Heart left ventricle (tissue), 16 donors: Measurements from ENCODE around the gene CUL3. TPM values are rescaled to one million over a fixed set of nuclear protein-coding genes. Genes with fewer than 3 reads are reported as not detected.

Experiments used
- ATAC-seq, 4 donors: fragments of 200-7000 bp; cut with Tn5 transposase; one replicate each; pipeline ENCODE4 v1.9.1; 2020 to 2022; ENCODE audit warnings: moderate library complexity in 4 of 4, mild to moderate bottlenecking in 3 of 4, moderate number of reproducible peaks in 1 of 4
- DNase-seq, 5 donors: peaks; one replicate each; pipeline ENCODE4 v3.0.0-alpha.2; 2020
- H3K27ac ChIP-seq, 12 donors: fragments of 200-600 bp; sonication (generic) in 4 of 12; one replicate each; pipeline versions ENCODE4 v1.5.0 to v1.8.0; 2016 to 2022; ENCODE audit warnings: mild to moderate bottlenecking in 2 of 12
- H3K27me3 ChIP-seq, 9 donors: fragments of 200-600 bp; sonication (generic) in 2 of 9; one replicate each; pipeline versions ENCODE4 v1.5.1 to v1.8.0; 2016 to 2022; ENCODE audit warnings: mild to moderate bottlenecking in 3 of 9
- H3K36me3 ChIP-seq, 9 donors: fragments of 200-600 bp; sonication (generic) in 2 of 9; one replicate each; pipeline versions ENCODE4 v1.5.0 to v1.8.0; 2018 to 2022; ENCODE audit warnings: mild to moderate bottlenecking in 2 of 9
- H3K4me1 ChIP-seq, 12 donors: fragments of 200-600 bp; sonication (generic) in 4 of 12; one replicate each; pipeline versions ENCODE4 v1.5.0 to v1.8.0; 2016 to 2022; ENCODE audit warnings: mild to moderate bottlenecking in 3 of 12
- H3K4me3 ChIP-seq, 12 donors: fragments of 200-600 bp; sonication (generic) in 4 of 12; one replicate each; pipeline versions ENCODE4 v1.5.0 to v1.8.0; 2017 to 2022; ENCODE audit warnings: mild to moderate bottlenecking in 9 of 12, moderate library complexity in 4 of 12
- H3K9me3 ChIP-seq, 12 donors: fragments of 200-600 bp; sonication (generic) in 4 of 12; one replicate each; pipeline versions ENCODE4 v1.5.0 to v1.8.0; 2016 to 2022; ENCODE audit warnings: mild to moderate bottlenecking in 1 of 12
- CTCF ChIP-seq, 12 donors: fragments of 200-600 bp; sonication (generic) in 4 of 12; IDR thresholded peaks; one replicate each; pipeline versions ENCODE4 v1.5.0 to v1.8.0; 2018 to 2022; ENCODE audit warnings: antibody characterized with exemption in 12 of 12, mild to moderate bottlenecking in 5 of 12
- POLR2A ChIP-seq, 2 donors: fragments of 450-650 bp; IDR thresholded peaks; one replicate each; pipeline ENCODE4 v1.6.1; 2017; ENCODE audit warnings: antibody characterized with exemption in 2 of 2, mild to moderate bottlenecking in 2 of 2, moderate library complexity in 2 of 2
- WGBS, 4 donors: extraction: QIAGEN DNeasy Blood & Tissue Kit in 2 of 4; methylation state at CpG; one replicate each; pipeline versions ENCODE4 v1.1.5 to v1.1.7; 2013 to 2018; 5-methylcytosine and 5-hydroxymethylcytosine counted together
- intact Hi-C, 10 donors: fragments of 100-400 bp; cut with DNase I; formaldehyde crosslinking; loops; one replicate each; pipeline versions ENCODE4 v1.11.1 to v1.14.2; 2022
- polyA plus RNA-seq, 2 donors: library from polyadenylated mRNA; stranded (reverse); fragments of 200-250 nt; gene quantifications; one replicate each; pipeline ENCODE4 v1.2.3, GENCODE V29; 2013
- total RNA-seq, 9 donors: library from RNA; depleted of rRNA in 2 of 9; stranded (reverse); fragments of >200 nt in 2 of 9; fragmentation: NEBNext Ultra II Directional in 3 of 9; extraction: Animal tissue kit (Norgen Biotek cat#: 25700) in 3 of 9; gene quantifications; one replicate each; pipeline versions ENCODE4 v1.1.0 to v1.2.4, GENCODE V29; 2016 to 2023
- donor health status: ischemic (EF 13 %, LVEDD 7.1; RV severe dilation, severe dysfunction).
- donor health status: healthy with polysubstance abuse.
- donor health status: DM: no; HTN: yes; CAD: no.
- donor health status: DM: no; HTN: no; CAD: no.
- donor health status: ischemic (EF 25% LVEDD 6.9; RV normal size, moderate dysfunction).
- donor health status: ischemic (EF 25% LVEDD 5.7; RV mildly dilated, moderate dysfunction).
- donor health status: healthy.
- donor health status: DM: yes; HTN: yes; CAD: no.
- donor health status: ischemic (EF 35%, LVEDD 5.7; RV mildly dilated, moderate dysfunction).
- donor health status: nonischemic (EF 11% LVEDD 7.7; RV severe dilation, severe dysfunction).
- donor health status: DM: yes; HTN: yes; CAD: no.
- donor health status: PGD.
- donor health status: ischemic (EF 29% LVEDD 5.4; RV normal size, mild dysfunction).
- donor health status: nonischemic (EF 23%, LVEDD 6.1; RV moderate dilation, normal function).

The CUL3 gene
- total and polyA plus RNA-seq, 11 donors = 54.6 to 87.0 (median 72.4) TPM

GRCh38 chr2:224472137-224472536 lies 113.0 kb downstream of the CUL3 start:
- intact Hi-C loops = no loop called here
- no peaks in the 10 kb centered on the region for H3K9me3 ChIP-seq
- ATAC-seq = no peak
- no peak overlapping the region for H3K4me3 ChIP-seq
- TF ChIP-seq POLR2A (IDR thresholded peaks at IDR 0.05) (no peak), CTCF (IDR thresholded peaks at IDR 0.05) (no peak)
- H3K27ac ChIP-seq = no peak overlapping the region
- peaks cover 0 to 55% (median 38%) of the 10 kb centered on the region in 9 donors for H3K36me3 ChIP-seq
- no peaks in the 10 kb centered on the region for H3K4me1 ChIP-seq
- no peak for DNase-seq
- 96 to 98% (median 97%) methylated on average over 3 of the region's 3 CpGs for WGBS, 4 donors
- H3K27me3 ChIP-seq = no peaks in the 10 kb centered on the region

DNA sequence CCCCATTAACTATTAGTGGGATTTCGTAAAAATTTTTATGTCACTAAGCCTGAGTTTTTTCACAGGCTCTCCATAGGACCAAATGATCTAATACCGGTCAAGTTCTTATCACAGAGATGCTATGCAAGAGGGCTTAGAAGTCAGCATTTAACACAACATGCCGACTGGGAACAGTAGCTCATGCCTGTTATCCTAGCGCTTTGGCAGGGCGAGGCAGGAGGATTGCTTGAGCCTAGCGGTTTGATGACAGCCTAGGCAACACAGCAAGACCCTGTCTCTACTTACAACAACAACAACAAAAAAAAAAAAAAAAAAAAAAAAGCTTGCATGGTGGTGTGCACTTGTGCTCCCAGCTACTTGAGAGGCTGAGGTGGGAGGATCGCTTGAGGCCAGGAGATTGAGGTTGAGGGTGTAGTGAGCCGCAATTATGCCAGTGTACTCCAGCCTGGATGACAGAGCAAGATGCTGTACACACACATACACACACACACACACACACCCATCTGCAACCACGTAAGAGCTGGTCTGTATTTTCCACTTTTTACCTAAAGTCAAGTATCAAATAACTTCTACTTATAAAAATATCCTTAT lies 115.7 kb downstream of the CUL3 start:
- ATAC-seq (peak in 1 of 4 donors; percentile 16), DNase-seq (no peak)
- Histone ChIP-seq H3K27me3 (no peaks in the 10 kb centered on the region), H3K9me3 (no peaks in the 10 kb centered on the region), H3K4me1 (no peaks in the 10 kb centered on the region), H3K4me3 (no peak overlapping the region), H3K36me3 (peaks cover 0 to 28% (median 13%) of the 10 kb centered on the region in 9 donors), H3K27ac (no peak overlapping the region)
- 71 to 79% (median 73%) methylated on average over 8 to 9 of the region's 9 CpGs for WGBS, 4 donors
- TF ChIP-seq POLR2A (IDR thresholded peaks at IDR 0.05) (no peak), CTCF (IDR thresholded peaks at IDR 0.05) (no peak)
- intact Hi-C loops = loop anchor here in 2 of 10 donors (10.0 kb wide), 2 partner anchors 125 to 175 kb away; no protein-coding TSS in a partner anchor

DNA sequence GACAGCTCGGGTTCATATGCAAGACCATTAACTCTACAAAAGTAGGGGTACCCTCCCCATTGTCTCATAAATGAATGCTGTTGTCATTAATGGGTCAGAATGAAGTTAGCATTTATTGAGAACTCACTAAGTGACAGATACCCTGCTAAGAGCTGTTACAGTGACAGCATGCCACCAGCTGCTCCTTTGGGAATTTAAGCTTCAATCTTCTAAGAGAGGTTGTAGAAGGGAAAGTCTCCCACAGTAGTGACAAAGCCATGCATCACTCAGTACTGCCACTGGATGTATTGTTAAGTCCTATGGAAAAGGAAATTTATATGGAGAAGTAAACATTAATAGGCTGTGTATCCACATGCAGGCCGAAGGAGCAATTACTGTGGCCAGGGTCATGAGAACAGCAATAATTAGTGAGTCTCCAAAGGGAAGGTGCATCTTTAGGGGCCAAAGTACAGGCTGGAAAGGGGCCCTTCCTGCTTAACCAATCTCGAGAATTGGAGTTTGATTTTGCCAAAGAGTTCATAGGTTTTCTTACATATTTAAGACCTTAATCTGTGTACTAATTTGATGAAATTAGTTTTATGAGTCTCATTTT lies 118.8 kb downstream of the CUL3 start:
- ATAC-seq = no peak
- TF ChIP-seq CTCF (IDR thresholded peaks at IDR 0.05) (no peak), POLR2A (IDR thresholded peaks at IDR 0.05) (no peak)
- Histone ChIP-seq H3K4me3 (no peak overlapping the region), H3K4me1 (no peaks in the 10 kb centered on the region), H3K27me3 (no peaks in the 10 kb centered on the region), H3K36me3 (peaks cover 0 to 1% (median 0%) of the 10 kb centered on the region in 9 donors), H3K9me3 (peaks cover 0 to 6% (median 0%) of the 10 kb centered on the region in 12 donors), H3K27ac (no peak overlapping the region)
- 70 to 78% (median 75%) methylated on average over 3 of the region's 3 CpGs for WGBS, 4 donors
- no peak for DNase-seq
- intact Hi-C loops = loop anchor here in 2 of 10 donors (10.0 kb wide), 2 partner anchors 128 to 178 kb away; no protein-coding TSS in a partner anchor

GRCh38 chr2:224461391-224461790 lies 123.8 kb downstream of the CUL3 start:
- ATAC-seq = no peak
- peaks cover 0 to 5% (median 0%) of the 10 kb centered on the region in 9 donors for H3K27me3 ChIP-seq
- no peak overlapping the region for H3K4me3 ChIP-seq
- DNase-seq = no peak
- intact Hi-C loops = loop anchor here in 2 of 10 donors (10.0 kb wide), 2 partner anchors 133 to 183 kb away; no protein-coding TSS in a partner anchor
- H3K36me3 ChIP-seq = no peaks in the 10 kb centered on the region
- H3K9me3 ChIP-seq = peaks cover 0 to 6% (median 0%) of the 10 kb centered on the region in 12 donors
- whole genome bisulfite sequencing, 4 donors = 62 to 71% (median 64%) methylated on average over 1 of the region's 1 CpG
- TF ChIP-seq POLR2A (IDR thresholded peaks at IDR 0.05) (no peak), CTCF (IDR thresholded peaks at IDR 0.05) (no peak)
- no peak overlapping the region for H3K27ac ChIP-seq
- no peaks in the 10 kb centered on the region for H3K4me1 ChIP-seq
